GM10847 (cell line): ENCODE measurements around the gene FDX1.

Source experiments
- POLR2A ChIP-seq: IDR thresholded peaks from 2 replicates; pipeline ENCODE4 v1.6.1; 2011; ENCODE audit not compliant: insufficient read length; ENCODE audit errors: extremely low read depth

Gene FDX1

DNA sequence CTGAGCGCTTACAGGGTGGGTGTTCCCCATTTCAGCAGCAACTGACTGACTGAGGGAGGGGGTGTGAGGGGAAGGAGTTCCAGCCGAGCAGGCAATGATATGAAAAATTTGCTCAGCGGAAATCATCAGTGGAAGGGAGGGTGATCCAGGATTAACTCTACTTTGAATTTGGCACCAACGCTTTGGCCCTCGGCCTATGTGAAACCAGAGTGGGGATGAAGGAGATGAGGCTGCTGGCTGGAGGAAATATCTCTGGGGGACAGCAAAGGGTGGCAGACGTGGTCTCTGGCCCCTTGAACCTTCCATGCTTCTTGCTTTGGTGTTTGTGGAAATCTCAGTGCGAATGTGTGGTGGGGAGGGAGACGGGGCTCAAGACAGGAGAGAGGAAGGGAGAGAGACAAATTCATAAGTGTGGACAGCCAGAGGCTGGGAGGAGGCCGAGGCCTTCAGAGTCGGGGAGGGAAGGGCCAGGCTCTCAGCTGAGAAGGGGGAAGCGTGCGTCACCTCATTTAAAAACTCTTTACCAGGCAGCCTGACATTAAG lies 83.6 kb downstream of the FDX1 start:
- TF ChIP-seq POLR2A: no peak

DNA sequence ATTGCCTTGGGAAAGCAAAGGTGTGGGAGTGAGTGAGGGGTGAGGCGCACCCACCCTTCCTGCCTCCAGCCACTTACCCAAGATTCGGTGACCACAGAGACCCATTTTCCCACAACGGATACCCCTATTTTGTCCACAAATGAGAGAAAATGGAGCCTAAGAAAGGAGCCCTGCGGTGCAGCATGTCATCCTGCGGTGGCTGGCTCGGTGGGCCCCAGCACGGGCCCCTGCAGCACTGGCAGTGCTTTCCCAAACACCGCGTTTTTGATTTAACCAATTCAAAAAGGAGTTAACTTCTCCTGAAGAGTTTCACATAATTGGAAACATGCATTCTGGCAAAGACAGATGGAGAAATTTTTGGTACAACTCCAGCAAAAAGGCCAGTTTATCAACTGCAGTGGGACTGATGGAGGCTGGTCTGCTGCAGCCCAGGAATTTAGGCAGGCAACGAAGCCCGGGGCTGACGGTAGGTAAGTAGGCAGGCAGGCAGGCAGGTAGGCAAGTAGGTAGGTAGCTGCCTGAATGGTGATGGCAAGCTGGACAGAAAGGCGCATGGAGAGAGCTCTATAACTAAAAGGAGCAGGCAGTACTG lies 84.2 kb downstream of the FDX1 start:
- TF ChIP-seq POLR2A: no peak
